Measurements from ENCODE around the gene MYLK. TPM values are rescaled to one million over a fixed set of nuclear protein-coding genes. Genes with fewer than 3 reads are reported as not detected.

The MYLK gene
- total and polyA plus RNA-seq, 9 of the 15 experiments (the other 6 are each of a cell fraction or from before 2014, with no cell fraction given): 0.11 to 0.53 (median 0.18) TPM; not detected in 2

- 21% methylated on average over 15 of the region's 15 CpGs for WGBS (ENCODE audit: insufficient coverage, low coverage, missing lambda C conversion rate)
- no peak overlapping the region for H3K4me3 ChIP-seq
- no peak overlapping the region for H3K4me2 ChIP-seq (ENCODE audit: insufficient read depth, low read length)
- no peak overlapping the region for H3K9ac ChIP-seq (ENCODE audit: insufficient read depth in 1 of 2, low read depth in 2 of 2, low read length in 2 of 2)
- ChIA-PET CTCF (ENCODE audit: low intra/inter-chr PET ratio) (no interaction called here), POLR2A (interaction anchor here (0.6 to 1.1 kb wide), 2 partner anchors 22 to 177 kb away, joined by 3 read pairs; no protein-coding TSS in a partner anchor)
- H2AFZ ChIP-seq (ENCODE audit: low read depth, low read length): no peak overlapping the region
- intact Hi-C loops (cut with micrococcal nuclease): loop anchor here (10.0 kb wide), 1 partner anchor 324 kb away; the partner anchor contains the start of gene CCDC14
- no peaks in the 10 kb centered on the region for H3K9me1 ChIP-seq (ENCODE audit: control insufficient read depth, insufficient read depth, low read length)
- FAIRE-seq (no peak), DNase-seq (ENCODE audit: extremely low read depth in 1 of 4, low spot score in 3 of 4) (no peak), ATAC-seq (no peak)
- in situ Hi-C loops (cut with MboI): no loop called here
- peaks cover 8 to 11% of the 10 kb centered on the region in 2 experiments; a peak in 4 of 5 replicates for H3K4me1 ChIP-seq (replicated peaks in 1 of 2; ENCODE audit: control insufficient read depth in 2 of 2, insufficient read depth in 2 of 2, low read length in 2 of 2)
- BruUV-seq (replicated peaks): no TSS peak
- peaks cover 6 to 30% of the 10 kb centered on the region in 2 experiments; a peak in 4 of 5 replicates for H3K27me3 ChIP-seq (ENCODE audit: control insufficient read depth in 2 of 2, insufficient read depth in 2 of 2, low read length in 2 of 2)
- H4K20me1 ChIP-seq (replicated peaks; ENCODE audit: control insufficient read depth, insufficient read depth, low read length): no peaks in the 10 kb centered on the region
- no peak overlapping the region for H3K27ac ChIP-seq (ENCODE audit: extremely low read depth, low read depth, low read length)
- TF ChIP-seq HDGF (IDR thresholded peaks at IDR 0.05) (no peak), RNF2 (IDR thresholded peaks at IDR 0.05) (no peak), ZNF212 (CRISPR knock-in tag; IDR thresholded peaks at IDR 0.05) (no peak), FOXA3 (CRISPR knock-in tag; conservative IDR thresholded peaks at IDR 0.05 in 1 of 2, IDR thresholded peaks at IDR 0.05 in 1 of 2) (no peak), EZH2 (IDR thresholded peaks at IDR 0.05; ENCODE audit: borderline replicate concordance, low read depth, low read length) (no peak), CUX1 (CRISPR knock-in tag; IDR thresholded peaks at IDR 0.05) (no peak), NELFE (IDR thresholded peaks at IDR 0.05; ENCODE audit: insufficient read depth, insufficient read length) (no peak), NCOR1 (IDR thresholded peaks at IDR 0.05) (no peak), RUNX1 (IDR thresholded peaks at IDR 0.05; ENCODE audit: low read depth) (no peak), FOXJ2 (tag; IDR thresholded peaks at IDR 0.05) (no peak), EGR1 (conservative IDR thresholded peaks at IDR 0.05) (no peak), COPS2 (conservative IDR thresholded peaks at IDR 0.05) (no peak), MEF2A (IDR thresholded peaks at IDR 0.05; ENCODE audit: control insufficient read depth, low read depth, low read length) (no peak)
- no peaks in the 10 kb centered on the region for H3K9me3 ChIP-seq (replicated peaks; ENCODE audit: control insufficient read depth, insufficient read depth, low read depth, low read length)
- H3K79me2 ChIP-seq (ENCODE audit: control insufficient read depth, insufficient read depth, low read length): no peaks in the 10 kb centered on the region
- no peaks in the 10 kb centered on the region for H3K36me3 ChIP-seq (ENCODE audit: control insufficient read depth, insufficient read depth, low read length)
These were observed 243.8 kb downstream of the MYLK start for GRCh38 chr3:123640311-123640710.

All from K562 (cell line).